HepG2 (cell line): ENCODE measurements around the gene MLXIPL. TPM values are rescaled to one million over a fixed set of nuclear protein-coding genes. Genes with fewer than 3 reads are reported as not detected.
A peak's percentile ranks its signal among the peaks of the same experiment; 100 is the strongest.

Source experiments
- ATAC-seq: fragments of 200-7000 bp; cut with Tn5 transposase; 3 replicates; pipeline ENCODE4 v1.9.1; 2020; ENCODE audit warnings: mild to moderate bottlenecking, moderate library complexity
- BruUV-seq: library from RNA; stranded (reverse); fragments of 400-500 nt; replicated peaks from 2 replicates; lab custom pipeline; 2021; lab: Mats Ljungman, UMichigan
- CTCF ChIA-PET: fragments of 300-600 bp; formaldehyde crosslinking; extraction: SDS; loops from one replicate; lab custom pipeline; 2021; ENCODE audit warnings: low total read pairs, inconsistent platforms, low intra/inter-chr PET ratio; lab: Yijun Ruan, JAX
- POLR2A ChIA-PET: fragments of 350-600 bp; sonication (Branson Sonifier 250); formaldehyde crosslinking; loops from one replicate; lab custom pipeline; 2020; ENCODE audit warnings: antibody characterized with exemption, inconsistent platforms; lab: Yijun Ruan, JAX
- DNase-seq: peaks from one replicate; pipeline ENCODE4 v3.0.0-alpha.2; 2015; ENCODE audit warnings: low spot score
- FAIRE-seq: peaks from 3 replicates; lab custom pipeline; 2011; peaks lifted over from hg19 to GRCh38; lab: Jason Lieb, UNC
- H2AFZ ChIP-seq: one replicate; pipeline ENCODE4 v1.6.1; 2011; ENCODE audit warnings: low read length, inconsistent platforms
- H3K27ac ChIP-seq: fragments of 300-600 bp; 3 replicates; pipeline ENCODE4 v1.8.0; 2011; ENCODE audit warnings: mixed run types, mild to moderate bottlenecking, mixed read lengths, low read length, inconsistent platforms; ENCODE audit not compliant: insufficient read depth; ENCODE audit errors: extremely low read length
- H3K27me3 ChIP-seq, 2 experiments: fragments of 200-600 bp in 1 of 2; 2 replicates in 1 of 2; 3 replicates in 1 of 2; pipeline versions ENCODE4 v1.6.0 to v1.8.0; 2011; ENCODE audit warnings: low read length in 2 of 2, mild to moderate bottlenecking in 2 of 2, moderate library complexity in 2 of 2, inconsistent platforms in 1 of 2; ENCODE audit not compliant: insufficient read depth in 2 of 2, control insufficient read depth in 1 of 2
- H3K36me3 ChIP-seq, 2 experiments: fragments of 200-600 bp in 1 of 2; replicated peaks in 1 of 2; 2 replicates in 1 of 2; 3 replicates in 1 of 2; pipeline versions ENCODE4 v1.5.1 to v1.8.0; 2011; ENCODE audit warnings: low read length in 2 of 2, inconsistent platforms in 1 of 2; ENCODE audit not compliant: insufficient read depth in 2 of 2, control insufficient read depth in 1 of 2
- H3K4me1 ChIP-seq: 2 replicates; pipeline ENCODE4 v1.5.1; 2012; ENCODE audit warnings: low read length, inconsistent platforms; ENCODE audit not compliant: insufficient read depth
- H3K4me2 ChIP-seq: 2 replicates; pipeline ENCODE4 v1.6.0; 2011; ENCODE audit warnings: low read depth, low read length, inconsistent platforms
- H3K4me3 ChIP-seq, 3 experiments: fragments of 200-600 bp in 1 of 3; sonication (generic), shearing (Covaris generic) in 1 of 3; replicated peaks in 1 of 3; 2 replicates each; pipeline ENCODE4 v1.5.1; 2011 to 2016; ENCODE audit warnings: low read length in 3 of 3, inconsistent platforms in 2 of 3, low read depth in 2 of 3, mild to moderate bottlenecking in 2 of 3, control low read depth in 1 of 3, mixed read lengths in 1 of 3; ENCODE audit not compliant: insufficient read depth in 1 of 3
- H3K79me2 ChIP-seq: one replicate; pipeline ENCODE4 v1.6.1; 2011; ENCODE audit warnings: low read length, inconsistent platforms; ENCODE audit not compliant: insufficient read depth
- H3K9ac ChIP-seq: 2 replicates; pipeline ENCODE4 v1.6.0; 2011; ENCODE audit warnings: mild to moderate bottlenecking, low read depth, low read length, inconsistent platforms; ENCODE audit not compliant: insufficient read depth
- H3K9me3 ChIP-seq: 2 replicates; pipeline ENCODE4 v1.5.1; 2012; ENCODE audit warnings: mild to moderate bottlenecking, low read length
- H4K20me1 ChIP-seq: 2 replicates; pipeline ENCODE4 v1.6.0; 2011; ENCODE audit warnings: inconsistent platforms, mild to moderate bottlenecking, low read length, moderate library complexity; ENCODE audit not compliant: insufficient read depth
- EHMT2 ChIP-seq: fragments of 200-600 bp; sonication (generic); IDR thresholded peaks from 2 replicates; pipeline ENCODE4 v1.7.0; 2017; ENCODE audit warnings: antibody characterized with exemption, low read depth, low read length, borderline replicate concordance
- FOXP4 ChIP-seq: sonication (generic); formaldehyde crosslinking; IDR thresholded peaks from 2 replicates; pipeline ENCODE4 v1.4.0; 2020; ENCODE audit warnings: missing genetic modification reagents
- HOXA7 ChIP-seq: sonication (generic); formaldehyde crosslinking; IDR thresholded peaks from 2 replicates; pipeline ENCODE4 v1.8.1; 2022; ENCODE audit warnings: mild to moderate bottlenecking, missing genetic modification reagents, moderate library complexity
- MYC ChIP-seq: sonication (generic); formaldehyde crosslinking; IDR thresholded peaks from 2 replicates; pipeline ENCODE4 v1.9.0; 2021; ENCODE audit warnings: missing genetic modification reagents, borderline replicate concordance
- NR2F6 ChIP-seq, 2 experiments: IDR thresholded peaks; 2 replicates each; pipeline ENCODE4 v1.6.1; 2016; ENCODE audit warnings: antibody characterized with exemption in 1 of 2, mild to moderate bottlenecking in 1 of 2
- RAD51 ChIP-seq: fragments of 450-650 bp; IDR thresholded peaks from 2 replicates; pipeline ENCODE4 v1.6.1; 2016; ENCODE audit warnings: borderline replicate concordance
- USF2 ChIP-seq, 2 experiments: sonication (generic) in 1 of 2; formaldehyde crosslinking in 1 of 2; IDR thresholded peaks; 2 replicates each; pipeline versions ENCODE4 v1.5.1 to v1.6.1; 2011 to 2020; ENCODE audit warnings: borderline replicate concordance in 1 of 2, low read depth in 1 of 2, low read length in 1 of 2, mild to moderate bottlenecking in 1 of 2, missing genetic modification reagents in 1 of 2, moderate library complexity in 1 of 2
- ZFAT ChIP-seq: sonication (generic); formaldehyde crosslinking; conservative IDR thresholded peaks from 2 replicates; pipeline ENCODE4 v1.8.1; 2023; ENCODE audit warnings: missing genetic modification reagents, inconsistent platforms
- ZNF256 ChIP-seq: sonication (generic); formaldehyde crosslinking; conservative IDR thresholded peaks from 2 replicates; pipeline ENCODE4 v1.4.0; 2020; ENCODE audit warnings: missing genetic modification reagents
- ZNF562 ChIP-seq: sonication (generic); formaldehyde crosslinking; IDR thresholded peaks from 2 replicates; pipeline ENCODE4 v1.8.0; 2022; ENCODE audit warnings: missing genetic modification reagents, borderline replicate concordance
- ZNF839 ChIP-seq: sonication (generic); formaldehyde crosslinking; IDR thresholded peaks from 2 replicates; pipeline ENCODE4 v1.4.0; 2020; ENCODE audit warnings: missing genetic modification reagents, mild to moderate bottlenecking, borderline replicate concordance
- WGBS: methylation state at CpG from one replicate; pipeline ENCODE4 v1.1.6; 2017; ENCODE audit warnings: low lambda C conversion rate; 5-methylcytosine and 5-hydroxymethylcytosine counted together
- in situ Hi-C: cut with HindIII; loops from 2 replicates; pipeline ENCODE4 v1.10.0; 2017; ENCODE audit warnings: low pct_unique_long_range_greater_than_20kb; ENCODE audit not compliant: extremely low pct_ligation_motif_present
- intact Hi-C: fragments of 100-400 bp; cut with micrococcal nuclease; formaldehyde crosslinking; loops from one replicate; pipeline ENCODE4 v1.10.0; 2022; ENCODE audit not compliant: unreplicated experiment
- polyA plus RNA-seq, 8 experiments: library from polyadenylated mRNA; depleted of rRNA in 3 of 8; stranded (reverse) in 7 of 8; unstranded in 1 of 8; fragments of >200 nt; fragmentation: Illumina TruSeq in 4 of 8; extraction: Trizol in 4 of 8; gene quantifications; 2 replicates each; pipeline versions ENCODE4 v1.2.1 to v1.2.3, GENCODE V29; 2011 to 2016; ENCODE audit warnings: low read depth in 4 of 8, missing spikeins in 1 of 8, mixed read lengths in 1 of 8; ENCODE audit not compliant: insufficient read depth in 1 of 8
- total RNA-seq, 5 experiments: library from RNA; depleted of rRNA; stranded (reverse); fragments of >200 nt; fragmentation: Illumina TruSeq; extraction: Trizol; gene quantifications; 2 replicates each; pipeline ENCODE4 v1.2.3, GENCODE V29; 2016; ENCODE audit warnings: low read depth in 1 of 5

MLXIPL gene
- total and polyA plus RNA-seq, 2 of the 13 experiments (the other 11 are each of a cell fraction or from before 2014, with no cell fraction given), result 51.6 to 60.1 TPM

GRCh38 chr7:73650524-73650923, 26.2 kb upstream of the MLXIPL start:
- no peak overlapping the region; the same call in 1 of the 2 replicates for H3K4me2 ChIP-seq
- WGBS, result 45% methylated on average over 5 of the region's 5 CpGs
- H3K79me2 ChIP-seq, result no peaks in the 10 kb centered on the region
- ChIA-PET CTCF (no interaction called here), POLR2A (interaction anchor here (1.3 kb wide), 1 partner anchor 26 kb away, joined by 3 read pairs; the partner anchor contains the start of gene MLXIPL)
- BruUV-seq, result no TSS peak
- H3K36me3 ChIP-seq, result no peaks in the 10 kb centered on the region
- in situ Hi-C loops, result no loop called here
- H2AFZ ChIP-seq, result no peak overlapping the region
- H3K9me3 ChIP-seq, result no peaks in the 10 kb centered on the region
- no peaks in the 10 kb centered on the region for H4K20me1 ChIP-seq
- TF ChIP-seq ZNF256 (CRISPR knock-in tag), result no peak
- TF ChIP-seq RAD51, result peak; percentile 85
- no peak for TF ChIP-seq ZFAT (CRISPR knock-in tag)
- TF ChIP-seq HOXA7 (CRISPR knock-in tag), result no peak
- TF ChIP-seq NR2F6 (IDR thresholded peaks at IDR 0.05), result no peak
- no peak for TF ChIP-seq NR2F6 (CRISPR knock-in tag; IDR thresholded peaks at IDR 0.05)
- no peak for TF ChIP-seq ZNF562 (CRISPR knock-in tag)
- peak; percentile 75 for TF ChIP-seq USF2 (IDR thresholded peaks at IDR 0.05; ENCODE audit: low read depth, low read length)
- TF ChIP-seq USF2 (CRISPR knock-in tag; IDR thresholded peaks at IDR 0.05; ENCODE audit: borderline replicate concordance), result no peak; the same call in 1 of the 2 replicates
- no peak for TF ChIP-seq MYC (CRISPR knock-in tag)
- TF ChIP-seq EHMT2, result no peak
- TF ChIP-seq ZNF839 (CRISPR knock-in tag), result no peak
- no peak for TF ChIP-seq FOXP4 (CRISPR knock-in tag)
- TF ChIP-seq, all 625 proteins: peak for 2
- ATAC-seq, result no peak
- no peak for FAIRE-seq
- Histone ChIP-seq H3K9ac (no peak overlapping the region), H3K27me3 (peaks cover 3 to 12% of the 10 kb centered on the region in 2 experiments; a peak in 3 of 5 replicates), H3K4me3 (no peak overlapping the region), H3K4me1 (peaks cover 74% of the 10 kb centered on the region), H3K27ac (no peak overlapping the region)
- intact Hi-C loops, result no loop called here
- no peak for DNase-seq
